Measurements from ENCODE around the gene KDM4B.

The KDM4B gene

GRCh38 chr19:5036698-5037563 lies 68.0 kb downstream of the KDM4B start:
- peak; percentile 68 for DNase-seq

- peak; percentile 76 for DNase-seq
Measured at GRCh38 chr19:5037936-5038335, 69.0 kb downstream of the KDM4B start.

DNA sequence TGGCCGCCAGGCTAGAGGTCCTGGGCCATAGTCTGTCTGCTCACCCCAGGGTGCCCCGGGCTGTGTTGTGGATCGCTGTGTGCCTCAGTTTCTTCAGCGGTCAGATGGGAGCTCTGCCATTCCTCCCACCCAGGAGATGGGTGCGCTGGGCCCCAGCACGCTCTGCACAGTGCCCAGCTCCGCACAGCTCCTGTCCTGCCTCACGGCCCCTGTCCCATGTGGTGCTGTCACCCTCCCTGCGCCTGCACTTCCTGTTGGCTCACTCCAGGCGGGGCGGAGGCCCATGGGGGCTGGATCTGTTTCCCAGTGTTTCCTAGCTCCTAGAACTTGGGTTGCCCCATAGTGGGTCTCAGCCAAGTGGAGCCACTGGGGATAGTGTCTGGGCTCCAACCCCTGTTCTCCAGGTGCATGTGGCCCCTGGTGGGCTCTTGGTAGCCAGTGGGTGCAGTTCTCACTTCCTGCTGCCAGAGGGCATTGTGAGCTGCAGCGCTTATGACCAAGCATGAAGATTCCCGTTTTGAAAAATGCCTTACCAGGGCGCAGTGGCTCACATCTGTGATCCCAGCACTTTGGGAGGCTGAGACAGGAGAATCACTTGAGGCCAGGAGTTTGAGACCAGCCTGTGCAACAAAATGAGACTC lies 69.8 kb downstream of the KDM4B start:
- peak; percentile 5 for DNase-seq

GRCh38 chr19:5039642-5040543 lies 71.0 kb downstream of the KDM4B start:
- DNase-seq, result no peak

GRCh38 chr19:5040544-5041167 lies 71.7 kb downstream of the KDM4B start:
- no peak for DNase-seq

GRCh38 chr19:5041168-5041912 lies 72.4 kb downstream of the KDM4B start:
- DNase-seq, result no peak

DNA sequence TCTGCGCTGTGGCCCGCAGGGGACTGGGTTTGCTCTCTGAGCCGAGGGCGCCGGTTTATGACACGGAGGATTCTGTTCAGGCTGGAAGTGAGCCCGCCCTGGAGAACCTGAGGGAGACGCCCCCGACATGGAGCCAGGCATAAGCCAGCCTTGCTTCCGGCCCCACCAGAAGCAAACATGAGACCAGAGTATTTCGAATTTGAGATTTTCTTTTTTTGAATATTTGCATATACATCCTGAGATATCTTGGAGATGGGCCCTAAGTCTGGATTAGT lies 72.9 kb downstream of the KDM4B start:
- DNase-seq, result no peak

- DNase-seq, result no peak
Measured at GRCh38 chr19:5042556-5042955, 73.6 kb downstream of the KDM4B start.

DNA sequence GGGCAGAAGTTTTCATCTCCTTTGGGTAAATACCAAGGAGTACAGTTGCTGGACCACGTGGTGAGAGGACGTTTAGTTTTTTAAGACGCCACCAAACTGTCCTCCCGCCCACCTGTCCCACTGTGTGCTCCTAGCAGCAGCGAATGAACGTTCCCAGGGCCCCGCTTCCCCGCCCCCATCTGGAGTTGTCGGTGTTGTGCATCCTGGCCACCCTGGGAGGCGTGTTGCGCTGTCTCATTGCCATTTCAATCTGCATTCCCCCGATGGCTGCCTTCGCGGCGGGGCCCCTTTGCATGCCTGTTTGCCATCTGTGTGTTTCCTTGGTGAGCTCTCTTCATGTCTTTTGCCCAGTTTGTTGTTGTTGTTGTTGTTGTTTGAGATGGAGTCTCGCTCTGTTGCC lies 76.1 kb downstream of the KDM4B start:
- no peak for DNase-seq

- no peak for DNase-seq
Measured at GRCh38 chr19:5045956-5046338, 77.0 kb downstream of the KDM4B start.

DNA sequence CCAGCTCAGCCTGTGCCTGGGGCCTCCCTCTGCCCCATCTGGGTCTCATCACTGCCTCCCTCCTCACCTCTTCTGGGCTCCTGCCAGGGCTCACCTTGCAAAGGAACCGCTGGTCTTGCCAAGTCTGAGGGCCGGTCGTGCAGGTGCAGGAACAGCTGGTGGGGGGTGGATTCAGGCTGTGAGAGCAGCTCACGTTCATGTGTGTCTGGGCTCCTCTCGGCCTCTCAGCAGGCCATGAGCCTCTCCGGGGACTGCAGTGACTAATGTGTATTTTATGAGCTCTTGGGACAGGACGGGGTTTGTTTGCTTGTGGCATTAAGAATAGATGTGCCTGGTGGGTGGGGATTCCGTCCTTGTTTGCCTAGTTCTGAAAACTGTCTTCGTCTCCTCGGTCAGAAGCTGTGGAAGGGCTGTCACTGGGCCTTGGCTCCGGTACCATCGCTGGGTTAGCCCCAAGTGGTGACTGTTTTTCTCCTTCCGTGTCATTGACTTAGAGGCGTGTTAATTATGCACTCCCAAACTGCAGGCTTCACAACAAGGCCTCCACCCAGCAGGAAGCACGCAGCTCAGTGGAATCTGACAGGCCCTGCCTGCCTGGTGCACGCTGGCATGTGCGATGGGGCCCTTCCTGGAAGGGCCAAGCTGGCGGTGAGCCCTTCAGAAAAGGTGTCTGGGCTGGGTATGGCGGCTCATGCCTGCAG lies 77.6 kb downstream of the KDM4B start:
- DNase-seq, result peak; percentile 98

DNA sequence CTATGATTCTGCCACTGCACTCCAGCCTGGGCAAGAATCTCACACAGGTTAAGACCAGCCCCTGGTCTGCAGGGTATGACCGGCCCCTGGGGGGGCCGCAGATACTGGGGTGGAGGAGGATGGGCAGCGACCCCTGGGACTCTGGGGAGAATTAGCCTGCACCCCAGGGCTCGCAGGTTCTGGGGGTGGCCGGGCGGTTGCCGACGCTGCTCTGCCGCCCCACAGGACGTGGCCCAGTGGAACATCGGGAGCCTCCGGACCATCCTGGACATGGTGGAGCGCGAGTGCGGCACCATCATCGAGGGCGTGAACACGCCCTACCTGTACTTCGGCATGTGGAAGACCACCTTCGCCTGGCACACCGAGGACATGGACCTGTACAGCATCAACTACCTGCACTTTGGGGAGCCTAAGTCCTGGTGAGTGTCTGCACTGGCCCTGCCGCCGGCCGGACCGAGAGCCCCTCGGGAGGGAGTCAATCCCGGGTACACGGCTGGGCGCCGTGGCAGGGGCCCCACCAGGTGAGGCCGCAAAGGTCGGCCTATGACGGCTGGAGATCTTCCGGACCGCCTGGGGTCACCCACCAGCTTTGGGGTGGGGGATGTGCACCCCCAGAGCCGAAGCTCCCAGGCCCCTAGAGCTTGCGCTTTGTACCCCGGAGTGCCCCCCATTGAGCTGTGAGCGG lies 78.5 kb downstream of the KDM4B start:
- no peak for DNase-seq

- peak; percentile 53 for DNase-seq
Measured at GRCh38 chr19:5048091-5048726, 79.3 kb downstream of the KDM4B start.

DNA sequence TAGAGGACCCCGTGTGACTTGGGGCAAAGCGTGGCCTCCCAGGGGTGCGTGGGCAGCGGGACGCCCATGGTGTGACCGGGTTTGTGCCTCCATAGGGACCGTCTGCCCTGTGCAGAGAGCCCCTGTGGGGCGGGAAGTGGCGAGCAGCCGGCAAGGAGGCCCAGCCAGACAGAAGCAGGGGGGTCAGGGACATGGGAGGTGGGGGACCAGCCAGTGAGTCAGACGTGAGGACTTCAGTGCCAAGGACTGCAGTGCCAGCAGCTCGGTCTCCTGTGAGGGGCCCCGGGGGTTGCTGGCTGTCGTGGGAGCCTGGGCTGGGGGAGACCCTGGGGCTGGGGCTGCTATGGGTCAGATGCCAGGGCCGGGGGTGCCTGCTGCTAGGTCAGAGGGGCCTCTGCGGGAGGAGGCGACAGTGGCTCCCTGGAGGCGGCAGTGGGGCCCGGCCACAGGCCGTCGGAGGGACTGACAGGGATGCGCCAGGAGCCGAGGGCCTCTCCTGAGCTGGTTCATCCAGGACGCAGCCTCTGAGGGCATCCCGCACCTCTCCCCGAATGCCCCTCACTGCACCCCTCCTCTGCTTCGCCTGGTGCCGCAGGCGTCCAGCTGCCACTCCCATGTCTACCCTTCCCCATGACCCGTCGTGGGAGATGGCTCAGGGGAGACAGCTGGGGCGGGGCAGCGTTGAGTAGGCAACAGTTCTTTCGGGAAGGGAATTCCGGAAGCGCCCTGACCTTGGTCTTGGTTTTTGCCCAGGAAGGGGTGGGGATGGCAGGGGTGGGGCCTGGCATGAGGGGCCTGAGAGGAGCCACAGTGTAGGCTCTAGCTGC lies 80.0 kb downstream of the KDM4B start:
- DNase-seq, result no peak

DNA sequence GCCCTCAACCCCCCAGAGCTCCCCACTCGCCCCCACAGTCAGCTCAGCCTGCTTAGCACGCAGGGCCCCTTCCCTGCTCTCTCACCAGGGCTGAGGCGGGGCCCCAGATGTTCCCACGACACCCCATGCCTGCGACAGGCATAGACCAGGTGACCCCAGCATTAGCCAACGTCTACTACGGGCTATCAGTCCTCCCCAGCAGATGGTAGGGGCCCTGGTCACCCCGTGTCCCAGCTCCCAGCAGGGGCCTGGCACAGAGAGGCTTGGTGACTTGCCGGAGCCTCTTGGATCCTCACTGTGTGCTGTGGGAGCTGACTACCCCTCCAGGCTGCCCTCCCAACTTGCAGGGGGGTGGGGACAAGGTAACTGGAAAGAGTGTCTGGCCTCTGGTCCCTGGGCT lies 80.6 kb downstream of the KDM4B start:
- no peak for DNase-seq

DNA sequence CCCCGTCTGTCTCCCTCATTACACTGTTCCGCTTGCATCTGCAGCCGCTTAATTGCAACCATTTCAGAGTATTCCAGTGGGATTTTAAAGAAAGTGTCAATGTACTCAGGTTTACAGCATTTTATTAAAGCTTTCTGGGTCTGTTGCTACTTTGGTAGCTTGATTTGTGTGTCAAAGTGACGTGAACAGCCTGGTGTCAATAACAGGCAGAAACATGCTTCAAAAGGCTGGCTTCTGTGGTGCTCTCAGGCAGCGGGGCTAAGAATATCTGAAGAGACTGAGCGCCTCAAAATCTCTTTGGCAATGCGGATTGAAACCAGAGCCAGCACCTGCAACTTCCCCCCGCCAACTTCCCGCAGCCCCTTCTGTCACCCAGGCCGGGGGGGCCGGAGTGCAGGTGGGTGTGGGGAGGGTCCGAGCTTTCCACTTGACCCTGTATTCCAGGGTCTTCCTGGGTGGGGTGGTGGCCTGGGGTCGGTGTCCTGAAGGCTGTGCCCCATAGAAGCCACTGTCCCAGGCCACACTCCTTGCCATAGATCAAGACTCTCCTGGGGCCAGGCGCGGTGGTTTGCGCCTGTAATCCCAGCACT lies 81.2 kb downstream of the KDM4B start:
- peak; percentile 25 for DNase-seq

DNA sequence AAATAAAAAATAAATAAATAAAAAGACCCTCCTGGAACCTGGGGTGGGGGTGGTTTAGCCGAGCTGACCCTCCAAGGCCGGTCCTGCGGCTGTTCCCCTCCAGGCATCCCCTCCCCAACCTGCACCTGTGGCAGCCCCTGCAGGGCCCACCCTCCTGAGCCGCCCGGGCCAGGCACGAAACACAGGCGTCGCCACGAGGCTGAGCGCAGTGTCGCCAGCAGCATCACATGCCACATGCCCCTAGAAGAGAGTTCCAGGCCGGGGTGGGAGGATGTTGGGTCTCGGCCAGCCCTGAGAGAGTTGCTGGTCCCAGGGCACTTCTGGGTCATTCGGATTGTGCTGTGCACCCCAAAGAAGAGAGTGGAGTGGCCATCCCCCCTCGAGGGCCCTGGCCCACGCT lies 82.0 kb downstream of the KDM4B start:
- no peak for DNase-seq

DNA sequence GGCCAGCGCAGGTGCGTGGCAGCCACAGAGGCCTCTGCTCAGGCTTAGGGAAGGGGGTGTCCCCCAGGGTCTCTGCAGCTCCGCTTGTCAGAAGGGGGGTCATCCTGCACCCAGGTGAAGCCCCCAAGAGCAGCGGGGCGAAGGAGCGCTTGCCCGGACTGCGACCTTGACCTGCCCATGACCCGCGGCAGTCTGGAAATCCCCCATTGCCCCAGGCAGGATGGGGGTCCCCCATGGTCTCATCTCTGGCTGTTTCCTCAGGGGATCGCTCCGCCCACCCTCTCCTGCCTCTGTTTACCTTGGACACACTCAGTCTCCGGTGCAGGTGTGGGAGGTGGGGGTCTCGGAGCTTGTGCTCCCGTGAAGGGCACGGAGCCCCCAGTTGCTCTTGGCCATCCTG lies 82.7 kb downstream of the KDM4B start:
- DNase-seq, result no peak

DNA sequence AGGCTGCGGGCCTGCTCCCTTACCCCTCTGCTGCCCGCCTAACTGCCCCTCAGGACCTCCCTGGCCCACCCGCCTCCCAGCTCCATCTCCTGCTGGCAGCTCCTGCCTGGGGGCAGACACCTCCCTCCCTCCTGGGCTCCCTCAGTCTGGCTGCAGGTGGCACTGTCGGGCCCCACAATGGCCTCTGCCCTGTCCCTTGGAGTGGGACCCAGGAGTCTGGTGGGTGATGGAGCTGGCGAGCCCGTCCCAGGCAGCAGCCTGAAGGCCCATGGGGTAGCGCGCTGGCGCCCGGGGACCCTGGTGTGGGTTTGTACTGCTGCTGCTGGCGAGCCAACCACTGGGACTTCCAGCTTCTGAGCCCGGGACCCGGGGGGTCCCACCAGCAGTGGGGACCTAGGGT lies 83.6 kb downstream of the KDM4B start:
- no peak for DNase-seq

Data from NCI-H1092 treated with DMSO at 0.1 percent for 48 hours (cell line).